DMS114 treated with DMSO at 0.1 percent for 48 hours (cell line): Measurements from ENCODE around the gene SPINK4.
A peak's percentile ranks its signal among the peaks of the same experiment; 100 is the strongest.

ENCODE experiments used
- DNase-seq: peaks from one replicate; lab custom pipeline; 2025; ENCODE audit not compliant: unreplicated experiment; lab: John Stamatoyannopoulos, UW

SPINK4 gene

GRCh38 chr9:33239921-33240320 is at the start of gene SPINK4:
Gene SPINK4 (plus strand): TSS chr9:33240167. CDS start chr9:33240209, 42 bp downstream.
- DNase-seq = no peak

DNA sequence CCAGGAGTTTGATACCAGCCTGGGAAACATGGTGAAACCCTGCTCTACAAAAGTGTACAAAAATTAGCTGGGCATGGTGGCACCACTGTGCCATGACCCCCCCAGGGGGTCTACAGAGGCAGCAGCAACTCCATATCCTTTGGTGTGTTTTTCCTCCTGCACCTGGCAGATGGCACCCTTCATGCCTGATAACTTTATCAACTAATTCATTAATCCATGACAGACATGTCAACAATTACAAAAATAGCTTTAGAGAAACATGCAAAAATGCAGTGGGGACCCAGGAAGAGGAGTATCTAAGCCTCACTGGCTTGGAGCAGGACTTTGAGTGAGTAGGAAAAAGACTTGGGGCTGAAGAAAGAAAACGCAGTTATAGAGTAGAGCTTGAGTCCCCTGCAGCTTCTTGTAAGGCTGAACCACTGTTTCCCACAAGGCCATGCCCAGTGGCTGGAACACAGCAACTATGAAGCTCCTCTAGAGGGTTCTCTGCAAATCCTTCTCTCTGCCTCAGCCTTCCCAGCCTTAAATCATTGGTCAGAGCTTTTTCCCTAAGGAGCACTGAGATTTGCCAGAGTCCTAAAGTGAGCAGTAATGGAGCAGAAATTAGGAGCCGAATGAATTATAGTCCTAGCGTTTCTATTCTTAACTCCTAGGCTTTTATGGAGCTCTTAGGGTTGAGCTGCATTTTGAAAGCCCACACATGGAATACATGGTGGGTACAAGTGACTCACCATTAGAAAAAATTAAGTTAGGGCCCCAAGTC is 47.3 kb upstream of the SPINK4 start:
- no peak for DNase-seq

DNA sequence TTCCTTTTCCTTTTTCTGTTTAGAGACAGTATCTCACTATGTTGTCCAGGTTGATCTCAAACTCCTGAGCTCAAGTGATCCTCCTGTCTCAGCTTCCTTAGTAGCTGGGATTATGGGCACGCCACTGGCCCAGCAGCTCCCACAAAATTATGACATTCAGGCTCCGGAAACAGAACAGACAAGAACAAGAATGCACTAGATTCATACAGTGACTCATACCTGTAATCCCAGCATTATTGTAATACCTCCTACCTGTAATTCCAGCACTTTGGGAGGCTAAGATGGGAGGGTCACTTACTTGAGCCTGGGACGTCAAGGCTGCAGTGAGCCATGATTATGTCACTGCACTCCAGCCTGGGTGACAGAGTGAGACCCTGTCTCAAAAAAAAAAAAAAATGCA is 46.1 kb upstream of the SPINK4 start:
- DNase-seq = no peak

GRCh38 chr9:33196736-33197135 is 43.2 kb upstream of the SPINK4 start:
- DNase-seq = no peak

DNA sequence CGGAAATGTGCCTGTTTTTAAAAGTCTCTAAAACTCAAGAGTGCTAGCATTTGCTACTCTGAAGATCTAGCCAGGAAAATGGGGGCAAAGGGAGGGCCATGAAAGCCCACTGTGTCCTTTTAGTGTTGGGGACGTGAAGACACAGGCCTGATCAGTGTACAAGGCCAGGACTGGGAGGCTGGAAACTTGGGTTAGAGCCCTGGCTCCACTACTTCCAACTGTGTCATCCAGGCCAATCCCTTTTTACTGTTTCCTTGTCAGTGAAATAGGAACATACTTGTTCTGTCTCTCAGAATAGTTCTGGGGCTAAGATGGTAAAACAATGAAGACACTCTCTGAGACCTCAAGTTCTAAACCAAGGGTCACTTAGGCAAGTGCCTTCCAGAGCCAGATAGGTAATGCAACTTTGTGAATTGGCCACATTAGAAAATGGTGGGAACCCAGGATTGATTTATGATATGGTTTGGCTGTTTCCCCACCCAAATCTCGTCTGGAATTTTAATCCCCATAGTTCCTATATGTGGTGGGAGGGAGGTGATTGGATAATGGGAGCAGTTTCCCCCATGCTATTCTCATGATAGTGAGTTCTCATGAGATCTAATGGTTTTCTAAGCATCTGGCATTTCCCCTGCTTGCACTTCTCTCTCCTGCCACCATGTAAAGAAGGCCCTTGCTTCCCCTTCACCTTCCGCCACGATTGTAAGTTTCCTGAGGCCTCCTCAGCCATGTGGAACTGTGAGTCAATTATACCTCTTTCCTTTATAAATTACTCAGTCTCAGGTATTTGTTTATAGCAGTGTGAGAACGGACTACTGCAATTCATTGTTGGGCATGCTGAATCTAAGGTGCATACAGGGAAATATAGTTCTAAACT is 42.5 kb upstream of the SPINK4 start:
- DNase-seq = no peak

GRCh38 chr9:33198165-33198564 is 41.8 kb upstream of the SPINK4 start:
- DNase-seq = no peak

GRCh38 chr9:33202018-33202417 is 37.9 kb upstream of the SPINK4 start:
- DNase-seq = no peak

DNA sequence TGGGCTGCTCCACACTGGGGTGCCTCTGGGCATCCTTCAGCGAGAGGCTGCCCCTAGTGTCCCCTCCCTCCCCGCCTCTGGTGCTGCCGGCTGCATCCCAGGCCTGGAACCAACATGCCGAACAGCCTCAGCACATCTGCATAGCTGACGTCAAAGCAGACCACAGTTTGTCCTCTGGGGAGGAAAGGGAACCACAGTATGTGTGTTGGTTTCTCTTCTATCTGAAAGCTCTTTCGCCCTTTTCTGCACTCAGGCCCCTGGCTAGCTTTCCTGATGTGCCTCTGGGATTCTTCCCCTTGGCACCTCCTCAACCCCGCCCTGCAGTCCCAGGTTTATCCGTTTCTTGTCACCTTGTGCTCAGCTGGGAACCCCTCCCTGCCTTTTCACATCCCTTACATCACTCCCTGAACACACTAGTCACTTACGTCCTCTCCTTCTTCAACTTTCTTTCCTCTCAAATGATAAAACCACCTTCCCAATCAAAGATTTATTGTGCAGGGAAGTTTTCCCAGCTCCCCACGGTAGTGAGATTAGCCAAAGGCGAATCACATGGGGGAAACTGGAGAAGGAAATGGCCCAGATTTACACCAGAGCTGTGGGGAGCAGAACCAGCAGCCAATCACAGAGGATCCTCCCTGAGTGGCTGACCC is 37.3 kb upstream of the SPINK4 start:
- DNase-seq = no peak

- DNase-seq = no peak
These were observed 30.6 kb upstream of the SPINK4 start for GRCh38 chr9:33209394-33209793.

GRCh38 chr9:33210006-33210715 is 29.8 kb upstream of the SPINK4 start:
- no peak for DNase-seq

DNA sequence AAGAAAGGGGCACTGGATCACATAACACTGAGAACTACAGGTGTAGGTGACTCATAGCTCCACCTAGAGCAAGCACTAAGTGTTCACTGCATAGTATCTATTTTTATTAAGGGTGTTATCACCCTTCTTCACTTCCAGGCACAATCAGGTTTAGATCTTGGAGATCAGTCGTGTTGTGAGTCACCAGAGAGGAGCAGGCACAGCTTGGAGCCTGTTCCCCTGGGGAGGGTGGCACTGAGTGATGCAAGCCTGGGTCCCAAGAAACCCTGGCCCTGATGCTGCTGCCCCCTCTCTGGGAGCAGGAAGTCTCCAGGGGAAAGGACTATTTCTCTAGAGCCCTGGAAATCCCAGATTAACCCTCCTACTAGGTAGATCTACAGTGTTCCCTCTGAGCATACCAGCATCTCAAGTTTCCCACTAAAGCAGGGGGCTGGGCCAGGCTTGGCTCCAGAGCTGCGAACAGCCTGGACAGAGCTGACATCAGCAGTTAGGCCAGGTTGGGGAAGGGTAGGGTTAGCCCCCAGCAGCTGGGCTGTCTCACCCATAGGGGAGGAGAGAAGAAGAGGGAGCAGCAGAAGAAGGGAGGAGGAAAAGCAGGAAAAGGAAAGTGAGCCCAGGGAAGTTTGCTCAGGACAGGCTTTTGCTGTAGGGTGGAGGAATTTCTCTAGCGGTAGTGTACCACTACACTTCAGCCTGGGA is 28.1 kb upstream of the SPINK4 start:
- DNase-seq = no peak

DNA sequence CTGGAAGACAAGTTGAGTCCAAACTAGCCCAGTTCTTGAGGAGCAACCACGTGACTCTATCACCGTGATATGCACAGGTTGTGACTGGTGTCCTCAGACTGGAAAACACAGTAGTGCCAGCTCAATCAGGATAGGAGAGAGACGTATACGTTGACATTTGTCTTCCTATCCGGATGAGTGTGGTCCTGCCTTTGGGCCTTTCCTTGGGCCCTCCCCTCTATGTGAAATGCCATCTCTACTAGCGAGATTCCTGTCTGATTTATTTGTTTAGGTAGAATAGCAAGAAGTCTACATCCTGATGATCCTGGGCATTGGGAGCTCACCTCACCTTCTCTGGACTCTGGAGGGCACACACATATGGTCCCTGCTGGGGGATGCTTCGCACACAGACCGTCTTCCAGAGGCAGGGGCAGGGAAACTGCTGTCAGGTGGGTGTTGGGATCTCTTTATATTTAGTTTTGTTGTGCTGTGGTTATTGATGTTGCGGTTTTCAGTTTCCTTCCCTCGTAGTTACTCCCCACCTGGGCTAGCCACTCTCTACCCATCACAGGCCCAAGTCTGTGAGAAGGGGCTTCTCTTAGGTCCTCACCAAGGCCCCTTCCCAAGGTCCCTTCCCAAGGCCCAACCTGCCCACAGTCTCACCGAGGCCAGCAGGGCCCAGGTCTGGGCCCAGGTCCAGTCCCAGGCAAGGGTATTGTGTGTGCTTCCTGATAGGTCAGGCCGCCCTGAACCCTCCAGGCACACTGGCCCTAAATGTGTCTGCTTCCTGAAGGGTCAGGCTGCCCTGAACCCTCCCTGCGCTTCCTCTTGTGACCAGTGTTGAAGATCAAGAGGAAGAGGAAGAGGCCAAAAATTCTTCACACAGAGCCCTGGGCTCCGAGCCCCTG is 19.0 kb upstream of the SPINK4 start:
- DNase-seq = no peak

DNA sequence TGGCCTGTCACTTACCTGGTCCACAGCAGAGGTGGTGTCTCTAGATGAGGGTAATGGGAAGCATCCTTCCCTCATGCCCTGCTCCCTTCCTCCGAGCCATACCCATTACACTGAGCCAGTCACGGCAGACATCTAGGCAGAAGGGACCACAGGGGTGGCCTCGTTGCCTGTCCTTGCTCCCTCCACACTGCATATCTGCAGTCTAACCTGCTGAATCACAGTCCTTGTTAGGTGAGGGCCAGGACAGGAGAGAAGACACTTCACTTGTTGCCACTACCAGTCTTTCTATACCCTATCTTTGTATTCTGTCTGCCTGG is 18.4 kb upstream of the SPINK4 start:
- no peak for DNase-seq

DNA sequence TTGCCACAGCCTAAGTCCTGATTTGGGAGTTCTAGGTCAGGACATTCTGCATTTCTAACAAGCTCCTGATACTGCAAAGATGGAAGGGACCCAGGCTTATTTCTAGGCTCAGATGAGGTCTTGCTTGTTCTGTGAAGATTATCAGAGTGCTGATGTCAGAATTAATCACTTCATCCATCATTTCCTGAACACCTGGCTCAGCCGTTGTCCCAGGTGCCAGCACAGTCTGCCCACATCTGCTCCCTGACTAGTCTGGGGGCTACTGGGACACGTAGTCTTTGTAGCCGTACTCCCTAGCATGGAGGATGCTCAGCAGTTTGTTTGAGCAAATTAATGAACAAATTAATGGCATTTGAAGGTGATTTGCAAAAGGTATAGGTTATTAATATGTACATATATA is 17.9 kb upstream of the SPINK4 start:
- no peak for DNase-seq

GRCh38 chr9:33223696-33224095 is 16.3 kb upstream of the SPINK4 start:
- DNase-seq = no peak

GRCh38 chr9:33225319-33226147 is 14.4 kb upstream of the SPINK4 start:
- peak; percentile 34 for DNase-seq

GRCh38 chr9:33227008-33227398 is 13.0 kb upstream of the SPINK4 start:
- DNase-seq = no peak

DNA sequence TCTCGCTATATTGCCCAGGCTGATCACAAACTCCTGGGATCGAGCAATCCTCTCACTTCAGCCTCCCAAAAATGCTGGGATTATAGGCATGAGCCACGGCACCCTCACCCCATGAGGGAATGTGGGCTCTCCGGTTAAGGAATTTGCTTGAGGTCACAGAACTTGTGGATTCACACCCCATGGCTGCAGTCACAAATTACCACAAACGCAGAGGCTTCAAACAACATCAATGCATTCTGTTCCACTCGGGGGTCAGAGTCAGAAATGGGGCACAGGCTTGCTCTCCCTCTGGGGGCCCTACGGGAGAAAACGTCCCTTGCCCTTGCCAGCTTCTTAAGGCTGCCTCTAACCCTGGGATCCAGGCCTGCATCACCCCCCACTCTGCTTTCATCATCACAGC is 12.2 kb upstream of the SPINK4 start:
- DNase-seq = no peak

DNA sequence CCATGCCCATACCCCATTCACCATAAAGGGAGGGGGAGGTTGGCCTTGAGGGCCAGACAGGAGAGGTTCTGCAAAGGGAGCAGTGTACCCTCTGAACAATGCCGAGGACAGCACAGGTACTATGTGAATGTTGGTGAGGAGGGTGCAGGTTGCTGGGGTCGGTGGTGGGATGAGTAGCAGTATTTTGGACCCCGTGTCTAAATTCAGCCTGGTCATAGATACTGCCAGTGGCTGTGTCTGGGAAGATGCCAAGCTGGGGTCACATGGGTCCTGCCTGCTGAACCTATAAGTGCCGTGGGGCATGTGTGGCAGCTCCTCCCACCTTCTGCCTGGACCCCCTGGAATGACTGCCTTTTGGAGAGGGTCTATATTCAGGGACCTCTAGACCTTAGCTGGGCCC is 11.4 kb upstream of the SPINK4 start:
- DNase-seq = no peak
